Prostate gland (tissue), 1 donor: Measurements from ENCODE around the gene DUSP22.

Experiments
- POLR2A ChIP-seq: fragments of 450-650 bp; IDR thresholded peaks from one replicate; pipeline ENCODE4 v1.6.1; 2016; ENCODE audit warnings: antibody characterized with exemption, mild to moderate bottlenecking
- POLR2AphosphoS5 ChIP-seq: sonication (generic); formaldehyde crosslinking; IDR thresholded peaks from one replicate; pipeline ENCODE4 v1.6.1; 2017; ENCODE audit warnings: antibody characterized with exemption

DNA sequence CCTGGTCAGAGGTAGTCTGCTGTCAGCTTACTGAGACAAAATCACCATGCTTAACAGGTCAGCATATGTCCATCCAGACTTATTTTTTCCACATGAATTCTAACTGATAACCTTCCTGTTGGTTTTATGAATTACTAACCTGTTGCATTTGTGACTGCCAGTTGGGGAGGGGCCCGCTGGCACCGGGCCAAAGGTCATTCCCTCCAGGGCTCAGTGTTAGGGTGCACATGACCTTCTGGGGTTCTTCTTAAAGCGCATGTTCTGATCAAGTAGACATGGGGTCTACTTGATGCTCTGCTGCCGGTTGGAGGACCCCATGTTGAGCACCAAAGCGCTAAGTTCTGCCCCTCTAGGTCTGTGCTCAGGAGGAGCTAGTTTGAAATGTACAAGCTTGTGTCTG is 15.6 kb downstream of the DUSP22 start:
- TF ChIP-seq POLR2A: no peak
- no peak for TF ChIP-seq POLR2AphosphoS5
